Renal pelvis (tissue), 4 donors: ENCODE results near the gene CLDN6. TPM values are rescaled to one million over a fixed set of nuclear protein-coding genes. Genes with fewer than 3 reads are reported as not detected.

ENCODE experiments used
- DNase-seq: peaks from one replicate; pipeline ENCODE4 v3.0.0-alpha.2; 2013
- polyA plus RNA-seq, 3 donors: library from polyadenylated mRNA; unstranded; fragments of 120-200 nt; gene quantifications; one replicate each; pipeline ENCODE4 v1.2.1, GENCODE V29; 2013; ENCODE audit not compliant: insufficient read length in 3 of 3

CLDN6 gene
- polyA plus RNA-seq, 3 donors = 36.5 to 44.7 (median 38.9) TPM

GRCh38 chr16:3017344-3017743, 639 bp downstream of the CLDN6 start:
- no peak for DNase-seq

GRCh38 chr16:3015865-3016521, 2.0 kb downstream of the CLDN6 start:
- DNase-seq = no peak

GRCh38 chr16:3014971-3015370, 3.0 kb downstream of the CLDN6 start:
- DNase-seq = no peak

GRCh38 chr16:3013998-3014690, 3.8 kb downstream of the CLDN6 start:
- DNase-seq = no peak

- no peak for DNase-seq
Observed at GRCh38 chr16:3013491-3013951, 4.5 kb downstream of the CLDN6 start.

- no peak for DNase-seq
Observed at GRCh38 chr16:3012828-3013420, 5.1 kb downstream of the CLDN6 start, which contains the start of gene CLDN9. Gene CLDN9, plus strand, starts transcription at chr16:3012923. Its CDS starts 440 bp downstream, at chr16:3013363.

GRCh38 chr16:3012246-3012645, 5.7 kb downstream of the CLDN6 start:
- peak; percentile 78 for DNase-seq

- no peak for DNase-seq
Observed at GRCh38 chr16:3010510-3010909, 7.5 kb downstream of the CLDN6 start.

GRCh38 chr16:3009568-3010390, 8.2 kb downstream of the CLDN6 start:
- DNase-seq = peak; percentile 87

- no peak for DNase-seq
Observed at GRCh38 chr16:3008690-3009037, 9.3 kb downstream of the CLDN6 start.

- no peak for DNase-seq
Observed at GRCh38 chr16:3007957-3008689, 9.9 kb downstream of the CLDN6 start.

GRCh38 chr16:3007059-3007956, 10.7 kb downstream of the CLDN6 start:
- DNase-seq = no peak

GRCh38 chr16:3004781-3005284, 13.2 kb downstream of the CLDN6 start:
- no peak for DNase-seq

- DNase-seq = no peak
Observed at GRCh38 chr16:3004319-3004718, 13.7 kb downstream of the CLDN6 start.

- DNase-seq = peak; percentile 96
Observed at GRCh38 chr16:3003582-3004270, 14.3 kb downstream of the CLDN6 start.

GRCh38 chr16:3001316-3001715, 16.7 kb downstream of the CLDN6 start:
- no peak for DNase-seq

GRCh38 chr16:3000540-3000939, 17.4 kb downstream of the CLDN6 start:
- DNase-seq = no peak

- DNase-seq = no peak
Observed at GRCh38 chr16:2999929-3000328, 18.1 kb downstream of the CLDN6 start.

GRCh38 chr16:2996298-2996697, 21.7 kb downstream of the CLDN6 start:
- DNase-seq = no peak
